ENCODE measurements around the gene SMYD1.

The SMYD1 gene

GRCh38 chr2:88147145-88147544 lies 79.5 kb downstream of the SMYD1 start:
- DNase-seq, result no peak

- DNase-seq, result no peak
Observed at GRCh38 chr2:88148929-88149438, 81.4 kb downstream of the SMYD1 start.

- no peak for DNase-seq
Observed at GRCh38 chr2:88159481-88159880, 91.9 kb downstream of the SMYD1 start.

GRCh38 chr2:88159955-88160415 lies 92.4 kb downstream of the SMYD1 start:
- DNase-seq, result peak; percentile 62

DNA sequence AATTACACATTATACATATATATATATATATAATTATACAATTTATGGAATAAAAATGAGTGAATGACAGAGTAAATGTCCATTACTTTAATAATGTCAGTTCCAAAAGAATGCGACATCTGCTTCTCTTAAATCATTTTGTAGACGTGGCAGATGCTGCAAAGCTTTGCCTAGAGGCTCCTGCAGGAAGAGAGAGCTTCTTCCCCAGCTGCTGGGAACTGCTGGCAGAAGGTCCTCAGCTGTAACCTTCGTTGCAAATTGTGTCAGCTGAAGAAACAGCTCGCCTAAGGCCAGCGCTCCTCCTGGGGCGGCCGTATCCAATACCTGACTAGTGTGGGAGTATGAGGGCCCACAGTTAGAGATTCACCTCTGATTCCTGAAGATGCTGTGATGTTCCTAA lies 92.9 kb downstream of the SMYD1 start:
- no peak for DNase-seq

- DNase-seq, result no peak
Observed at GRCh38 chr2:88161446-88162244, 94.0 kb downstream of the SMYD1 start.

All from MV-4-11 (cell line).